HEK293 (cell line): ENCODE measurements around the gene FBLN2.

Source experiments
- CTCF ChIA-PET: fragments of 350-600 bp; formaldehyde crosslinking; extraction: SDS; loops from one replicate; lab custom pipeline; 2021; ENCODE audit warnings: antibody characterized with exemption; lab: Yijun Ruan, JAX
- POLR2A ChIA-PET: fragments of 300-600 bp; formaldehyde crosslinking; extraction: SDS; loops from one replicate; lab custom pipeline; 2020; ENCODE audit warnings: antibody characterized with exemption, inconsistent platforms; lab: Yijun Ruan, JAX
- H3K27ac ChIP-seq: fragments of 200-500 bp; sonication (Bioruptor generic); 2 replicates; pipeline ENCODE4 v1.5.1; 2014; ENCODE audit warnings: low read depth, low read length, control low read depth, inconsistent platforms; ENCODE audit errors: extremely low read depth
- H3K36me3 ChIP-seq, 2 experiments: fragments of 200-500 bp in 1 of 2; sonication (Bioruptor generic) in 1 of 2; 1 replicate in 1 of 2; 2 replicates in 1 of 2; pipeline ENCODE4 v1.5.1; 2014 to 2017; ENCODE audit warnings: inconsistent platforms in 2 of 2, low read length in 2 of 2; ENCODE audit not compliant: control insufficient read depth in 2 of 2, insufficient read depth in 1 of 2
- H3K4me1 ChIP-seq: fragments of 200-500 bp; sonication (Bioruptor generic); 2 replicates; pipeline ENCODE4 v1.5.1; 2014; ENCODE audit warnings: mild to moderate bottlenecking, low read length, inconsistent platforms; ENCODE audit not compliant: control insufficient read depth, insufficient read depth
- H3K4me3 ChIP-seq: 2 replicates; pipeline ENCODE4 v1.5.1; 2011; ENCODE audit warnings: low read depth, mild to moderate bottlenecking, control low read depth, low read length, moderate library complexity
- H3K9me3 ChIP-seq: fragments of 200-500 bp; sonication (Bioruptor generic); 2 replicates; pipeline ENCODE4 v1.5.1; 2014; ENCODE audit warnings: low read depth, low read length, inconsistent platforms; ENCODE audit not compliant: control insufficient read depth, insufficient read depth
- FEZF1 ChIP-seq: fragments of 450-650 bp; formaldehyde crosslinking; IDR thresholded peaks from 2 replicates; pipeline ENCODE4 v1.5.1; 2016; ENCODE audit warnings: missing biosample characterization, missing genetic modification characterization
- GLIS2 ChIP-seq: fragments of 450-650 bp; formaldehyde crosslinking; IDR thresholded peaks from 2 replicates; pipeline ENCODE4 v1.5.1; 2016; ENCODE audit warnings: missing biosample characterization, missing genetic modification characterization
- HOXD13 ChIP-seq: sonication (generic); formaldehyde crosslinking; IDR thresholded peaks from 2 replicates; pipeline ENCODE4 v1.8.0; 2022; ENCODE audit warnings: missing genetic modification reagents, borderline replicate concordance
- IKZF3 ChIP-seq: fragments of 450-650 bp; IDR thresholded peaks from 2 replicates; pipeline ENCODE4 v1.5.0; 2018; ENCODE audit warnings: missing biosample characterization, mild to moderate bottlenecking, missing genetic modification characterization, moderate library complexity
- KLF16 ChIP-seq: fragments of 450-650 bp; formaldehyde crosslinking; IDR thresholded peaks from 2 replicates; pipeline ENCODE4 v1.5.1; 2017; ENCODE audit warnings: missing biosample characterization, missing genetic modification characterization
- KLF7 ChIP-seq: fragments of 450-650 bp; formaldehyde crosslinking; IDR thresholded peaks from 2 replicates; pipeline ENCODE4 v1.5.1; 2016; ENCODE audit warnings: missing biosample characterization, missing genetic modification characterization, borderline replicate concordance
- MEIS1 ChIP-seq: sonication (generic); formaldehyde crosslinking; IDR thresholded peaks from 2 replicates; pipeline ENCODE4 v1.8.1; 2022; ENCODE audit warnings: missing genetic modification reagents, mild to moderate bottlenecking, borderline replicate concordance
- SALL2 ChIP-seq: fragments of 450-650 bp; formaldehyde crosslinking; IDR thresholded peaks from 2 replicates; pipeline ENCODE4 v1.5.0; 2017; ENCODE audit warnings: missing biosample characterization, mild to moderate bottlenecking, missing genetic modification characterization, borderline replicate concordance
- SP3 ChIP-seq: fragments of 450-650 bp; formaldehyde crosslinking; IDR thresholded peaks from 2 replicates; pipeline ENCODE4 v1.5.1; 2016; ENCODE audit warnings: missing biosample characterization, missing genetic modification characterization
- YY1 ChIP-seq: fragments of 450-650 bp; formaldehyde crosslinking; IDR thresholded peaks from 2 replicates; pipeline ENCODE4 v1.5.1; 2018; ENCODE audit warnings: missing biosample characterization, missing genetic modification characterization
- ZBTB7A ChIP-seq: fragments of 450-650 bp; formaldehyde crosslinking; IDR thresholded peaks from 2 replicates; pipeline ENCODE4 v1.5.1; 2016; ENCODE audit warnings: low read depth, missing biosample characterization, missing genetic modification characterization
- ZBTB8A ChIP-seq: fragments of 450-650 bp; formaldehyde crosslinking; IDR thresholded peaks from 2 replicates; pipeline ENCODE4 v1.5.1; 2016; ENCODE audit warnings: missing biosample characterization, missing genetic modification characterization
- ZFP37 ChIP-seq: fragments of 450-650 bp; formaldehyde crosslinking; IDR thresholded peaks from 2 replicates; pipeline ENCODE4 v1.5.1; 2016; ENCODE audit warnings: missing biosample characterization, missing genetic modification characterization
- ZFP69B ChIP-seq: fragments of 450-650 bp; formaldehyde crosslinking; IDR thresholded peaks from 2 replicates; pipeline ENCODE4 v1.5.1; 2016; ENCODE audit warnings: missing biosample characterization, missing genetic modification characterization
- ZIC2 ChIP-seq: fragments of 450-650 bp; formaldehyde crosslinking; IDR thresholded peaks from 2 replicates; pipeline ENCODE4 v1.5.1; 2016; ENCODE audit warnings: missing biosample characterization, missing genetic modification characterization
- ZNF133 ChIP-seq: fragments of 450-650 bp; formaldehyde crosslinking; IDR thresholded peaks from 2 replicates; pipeline ENCODE4 v1.5.1; 2016; ENCODE audit warnings: missing biosample characterization, missing genetic modification characterization
- ZNF169 ChIP-seq: fragments of 450-650 bp; formaldehyde crosslinking; IDR thresholded peaks from 2 replicates; pipeline ENCODE4 v1.5.1; 2016; ENCODE audit warnings: missing biosample characterization, missing genetic modification characterization
- ZNF2 ChIP-seq: fragments of 450-650 bp; formaldehyde crosslinking; IDR thresholded peaks from 2 replicates; pipeline ENCODE4 v1.5.1; 2016; ENCODE audit warnings: missing biosample characterization, missing genetic modification characterization
- ZNF202 ChIP-seq: fragments of 450-650 bp; formaldehyde crosslinking; IDR thresholded peaks from 2 replicates; pipeline ENCODE4 v1.5.1; 2016; ENCODE audit warnings: missing biosample characterization, missing genetic modification characterization, borderline replicate concordance
- ZNF335 ChIP-seq: fragments of 450-650 bp; formaldehyde crosslinking; conservative IDR thresholded peaks from 2 replicates; pipeline ENCODE4 v1.5.1; 2016; ENCODE audit warnings: missing biosample characterization, missing genetic modification characterization
- ZNF350 ChIP-seq: fragments of 450-650 bp; formaldehyde crosslinking; IDR thresholded peaks from 2 replicates; pipeline ENCODE4 v1.5.0; 2017; ENCODE audit warnings: missing biosample characterization, mild to moderate bottlenecking, missing genetic modification characterization
- ZNF366 ChIP-seq: fragments of 450-650 bp; formaldehyde crosslinking; conservative IDR thresholded peaks from 2 replicates; pipeline ENCODE4 v1.5.1; 2016; ENCODE audit warnings: missing biosample characterization, missing genetic modification characterization
- ZNF37A ChIP-seq: fragments of 450-650 bp; IDR thresholded peaks from 2 replicates; pipeline ENCODE4 v1.5.1; 2018; ENCODE audit warnings: missing biosample characterization, missing genetic modification characterization
- ZNF391 ChIP-seq: fragments of 450-650 bp; formaldehyde crosslinking; IDR thresholded peaks from 2 replicates; pipeline ENCODE4 v1.5.1; 2016; ENCODE audit warnings: low read depth, missing biosample characterization, missing genetic modification characterization, borderline replicate concordance
- ZNF488 ChIP-seq: fragments of 450-650 bp; formaldehyde crosslinking; IDR thresholded peaks from 2 replicates; pipeline ENCODE4 v1.5.1; 2016; ENCODE audit warnings: missing biosample characterization, missing genetic modification characterization
- ZNF521 ChIP-seq: fragments of 450-650 bp; formaldehyde crosslinking; IDR thresholded peaks from 2 replicates; pipeline ENCODE4 v1.5.1; 2017; ENCODE audit warnings: missing biosample characterization, mild to moderate bottlenecking, missing genetic modification characterization
- ZNF585B ChIP-seq: fragments of 450-650 bp; formaldehyde crosslinking; IDR thresholded peaks from 2 replicates; pipeline ENCODE4 v1.5.1; 2016; ENCODE audit warnings: missing biosample characterization, missing genetic modification characterization
- ZNF596 ChIP-seq: fragments of 450-650 bp; IDR thresholded peaks from 2 replicates; pipeline ENCODE4 v1.5.0; 2018; ENCODE audit warnings: missing biosample characterization, mild to moderate bottlenecking, missing genetic modification characterization, moderate library complexity
- ZNF660 ChIP-seq: fragments of 450-650 bp; IDR thresholded peaks from 2 replicates; pipeline ENCODE4 v1.5.1; 2018; ENCODE audit warnings: missing biosample characterization, mild to moderate bottlenecking, missing genetic modification characterization
- ZNF707 ChIP-seq: fragments of 450-650 bp; formaldehyde crosslinking; IDR thresholded peaks from 2 replicates; pipeline ENCODE4 v1.5.1; 2016; ENCODE audit warnings: missing biosample characterization, missing genetic modification characterization
- ZNF768 ChIP-seq: fragments of 450-650 bp; formaldehyde crosslinking; IDR thresholded peaks from 2 replicates; pipeline ENCODE4 v1.5.1; 2018; ENCODE audit warnings: missing biosample characterization, mild to moderate bottlenecking, missing genetic modification characterization
- ZNF830 ChIP-seq: fragments of 450-650 bp; IDR thresholded peaks from 2 replicates; pipeline ENCODE4 v1.5.0; 2018; ENCODE audit warnings: missing biosample characterization, missing genetic modification characterization, low read depth, mild to moderate bottlenecking, moderate library complexity
- ZXDB ChIP-seq: fragments of 450-650 bp; formaldehyde crosslinking; IDR thresholded peaks from 2 replicates; pipeline ENCODE4 v1.5.1; 2016; ENCODE audit warnings: missing biosample characterization, missing genetic modification characterization
- TF ChIP-seq, protein P1 (sequence below): fragments of 450-650 bp; formaldehyde crosslinking; IDR thresholded peaks from 2 replicates; pipeline ENCODE4 v1.5.1; 2017; ENCODE audit warnings: missing biosample characterization, missing genetic modification characterization
- TF ChIP-seq, protein P2 (sequence below): sonication (generic); formaldehyde crosslinking; IDR thresholded peaks from 2 replicates; pipeline ENCODE4 v1.8.1; 2022; ENCODE audit warnings: mild to moderate bottlenecking, moderate library complexity, missing genetic modification reagents

FBLN2 gene

DNA sequence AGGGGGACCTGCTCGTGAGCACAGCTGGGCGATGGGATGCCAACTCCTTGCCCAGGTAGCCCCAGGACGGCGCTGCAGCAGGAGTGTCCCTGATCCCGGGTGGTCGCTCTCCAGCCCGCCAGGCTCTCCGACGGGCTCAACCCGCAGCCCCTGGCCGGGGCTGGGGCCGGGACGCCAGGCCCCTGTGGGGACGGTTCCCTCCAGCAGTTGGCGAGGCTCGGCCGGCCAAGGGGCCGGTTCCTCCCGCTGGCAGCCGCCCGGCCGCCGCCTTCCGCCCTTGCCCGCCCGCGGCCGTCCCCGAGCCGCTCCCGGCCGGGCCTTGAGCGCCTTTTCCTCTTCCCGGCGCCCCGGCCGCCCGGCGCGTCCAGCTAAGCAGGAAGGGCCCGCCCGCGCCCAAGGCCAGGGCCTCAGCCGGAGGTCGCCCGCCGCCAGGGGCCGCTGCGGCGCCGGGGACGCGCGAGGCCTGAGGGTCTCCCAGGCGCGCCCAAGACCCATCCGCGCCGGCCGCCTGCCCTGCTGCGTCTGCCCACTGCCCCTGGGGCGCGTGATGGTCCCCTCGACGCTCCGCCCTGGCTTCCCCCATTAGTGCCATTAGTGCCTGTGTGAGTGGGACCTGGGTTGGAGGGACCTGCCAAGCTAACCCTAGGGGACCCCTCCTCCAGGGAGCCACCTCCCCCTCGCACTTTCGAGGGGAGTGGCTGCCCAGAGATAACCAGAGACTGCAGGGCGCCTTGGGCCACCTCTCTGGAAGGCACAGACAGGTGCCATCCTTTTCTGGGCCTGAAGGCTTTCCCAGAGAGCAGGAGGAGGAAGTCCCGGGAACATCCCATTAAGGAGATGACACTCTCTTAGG lies 106.4 kb downstream of the FBLN2 start:
- Histone ChIP-seq H3K4me1 (no peaks in the 10 kb centered on the region), H3K9me3 (no peaks in the 10 kb centered on the region), H3K4me3 (no peak overlapping the region), H3K36me3 (no peaks in the 10 kb centered on the region), H3K27ac (no peak overlapping the region)
- POLR2A ChIA-PET, result no interaction called here
- CTCF ChIA-PET, result interaction anchor here (0.5 to 17.8 kb wide), 30 partner anchors 9 to 1266 kb away, joined by 3 to 589 read pairs (median 3); partner anchors contain the start of gene WNT7A
- no peak for TF ChIP-seq ZNF350 (tag by site-specific recombination)
- no peak for TF ChIP-seq ZNF488
- no peak for TF ChIP-seq ZNF133 (tag by site-specific recombination)
- TF ChIP-seq ZBTB8A (tag by site-specific recombination), result no peak
- peak; percentile 22; the same call in 1 of the 2 replicates for TF ChIP-seq ZIC2 (tag by site-specific recombination)
- peak; percentile 66 for TF ChIP-seq ZNF335 (tag by site-specific recombination)
- TF ChIP-seq ZNF169 (tag by site-specific recombination), result no peak
- TF ChIP-seq ZXDB (tag by site-specific recombination), result no peak
- TF ChIP-seq ZFP37, result no peak
- TF ChIP-seq ZNF768, result no peak
- TF ChIP-seq ZNF37A (tag by site-specific recombination), result no peak
- no peak for TF ChIP-seq FEZF1 (tag by site-specific recombination)
- TF ChIP-seq SALL2, result no peak
- TF ChIP-seq ZNF202 (tag by site-specific recombination), result no peak
- no peak for TF ChIP-seq ZNF521 (tag by site-specific recombination)
- no peak for TF ChIP-seq IKZF3 (tag by site-specific recombination)
- TF ChIP-seq KLF16 (tag by site-specific recombination), result no peak
- TF ChIP-seq, protein P1, sequence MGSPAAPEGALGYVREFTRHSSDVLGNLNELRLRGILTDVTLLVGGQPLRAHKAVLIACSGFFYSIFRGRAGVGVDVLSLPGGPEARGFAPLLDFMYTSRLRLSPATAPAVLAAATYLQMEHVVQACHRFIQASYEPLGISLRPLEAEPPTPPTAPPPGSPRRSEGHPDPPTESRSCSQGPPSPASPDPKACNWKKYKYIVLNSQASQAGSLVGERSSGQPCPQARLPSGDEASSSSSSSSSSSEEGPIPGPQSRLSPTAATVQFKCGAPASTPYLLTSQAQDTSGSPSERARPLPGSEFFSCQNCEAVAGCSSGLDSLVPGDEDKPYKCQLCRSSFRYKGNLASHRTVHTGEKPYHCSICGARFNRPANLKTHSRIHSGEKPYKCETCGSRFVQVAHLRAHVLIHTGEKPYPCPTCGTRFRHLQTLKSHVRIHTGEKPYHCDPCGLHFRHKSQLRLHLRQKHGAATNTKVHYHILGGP, result no peak
- TF ChIP-seq, protein P2, sequence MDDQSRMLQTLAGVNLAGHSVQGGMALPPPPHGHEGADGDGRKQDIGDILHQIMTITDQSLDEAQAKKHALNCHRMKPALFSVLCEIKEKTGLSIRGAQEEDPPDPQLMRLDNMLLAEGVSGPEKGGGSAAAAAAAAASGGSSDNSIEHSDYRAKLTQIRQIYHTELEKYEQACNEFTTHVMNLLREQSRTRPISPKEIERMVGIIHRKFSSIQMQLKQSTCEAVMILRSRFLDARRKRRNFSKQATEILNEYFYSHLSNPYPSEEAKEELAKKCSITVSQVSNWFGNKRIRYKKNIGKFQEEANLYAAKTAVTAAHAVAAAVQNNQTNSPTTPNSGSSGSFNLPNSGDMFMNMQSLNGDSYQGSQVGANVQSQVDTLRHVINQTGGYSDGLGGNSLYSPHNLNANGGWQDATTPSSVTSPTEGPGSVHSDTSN (CRISPR knock-in tag), result 0 out of 2 replicates have a peak, but pooled peaks have one; percentile 20
- no peak for TF ChIP-seq SP3 (tag by site-specific recombination)
- TF ChIP-seq HOXD13 (CRISPR knock-in tag), result no peak
- TF ChIP-seq ZNF830 (tag by site-specific recombination), result no peak
- no peak for TF ChIP-seq ZNF707 (tag by site-specific recombination)
- no peak for TF ChIP-seq ZBTB7A (tag by site-specific recombination)
- no peak for TF ChIP-seq ZFP69B
- TF ChIP-seq ZNF596 (tag by site-specific recombination), result no peak
- 0 out of 2 replicates have a peak, but pooled peaks have one; percentile 25 for TF ChIP-seq GLIS2 (tag by site-specific recombination)
- no peak for TF ChIP-seq YY1 (tag by site-specific recombination)
- 0 out of 2 replicates have a peak, but pooled peaks have one; percentile 25 for TF ChIP-seq ZNF660 (tag by site-specific recombination)
- TF ChIP-seq ZNF391, result no peak
- no peak for TF ChIP-seq ZNF366 (tag by site-specific recombination)
- TF ChIP-seq KLF7 (tag by site-specific recombination), result no peak
- no peak for TF ChIP-seq ZNF585B (tag by site-specific recombination)
- no peak for TF ChIP-seq ZNF2 (tag by site-specific recombination)
- no peak for TF ChIP-seq MEIS1 (CRISPR knock-in tag)
